ENCODE measurements around the gene TKTL1.
"Not testable (repeated sequence)": the region's sequence is repeated elsewhere in the genome, so short reads cannot be mapped to it uniquely, and the experiment has no call there.

GRCh38 chrX:154286406-154286805 is 9.2 kb upstream of the TKTL1 start:
- TF ChIP-seq CTCF (IDR thresholded peaks at IDR 0.05; ENCODE audit: low read depth, low read length, poor library complexity, severe bottlenecking); EZH2phosphoT487 (IDR thresholded peaks at IDR 0.05; ENCODE audit: borderline replicate concordance, low read length): not testable (repeated sequence)

All from DOHH2 (cell line).